ELF-1 (cell line): ENCODE measurements around the gene ELAVL3.
"Not testable (repeated sequence)": the region's sequence is repeated elsewhere in the genome, so short reads cannot be mapped to it uniquely, and the experiment has no call there.

Experiments
- DNase-seq: peaks from one replicate; pipeline ENCODE4 v3.0.0-alpha.2; 2016; ENCODE audit warnings: low read depth, low spot score

ELAVL3 gene

DNA sequence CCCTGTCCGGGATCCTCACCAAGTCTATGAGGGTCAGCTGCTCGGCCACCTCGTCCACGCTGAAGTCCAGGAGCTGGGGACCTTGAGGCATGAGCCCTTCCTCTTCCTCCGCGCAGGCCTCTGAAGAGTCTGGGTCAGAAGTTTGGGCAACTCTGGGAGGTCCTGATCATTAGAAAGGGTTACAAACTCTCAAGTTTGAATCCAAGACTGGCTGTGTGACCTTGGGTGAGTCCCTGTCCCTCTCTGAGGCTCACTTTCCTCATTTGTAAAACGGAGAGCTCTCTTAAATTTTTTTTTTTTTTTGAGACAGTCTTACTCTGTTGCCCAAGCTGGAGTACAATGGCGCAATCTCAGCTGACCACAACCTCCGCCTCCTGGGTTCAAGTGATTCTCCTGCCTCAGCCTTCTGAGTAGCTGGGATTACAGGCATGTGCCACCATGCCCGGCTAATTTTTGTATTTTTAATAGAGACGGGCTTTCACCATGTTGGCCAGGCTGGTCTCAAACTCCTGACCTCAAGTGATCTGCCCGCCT lies 74.1 kb downstream of the ELAVL3 start:
- not testable (repeated sequence) for DNase-seq

DNA sequence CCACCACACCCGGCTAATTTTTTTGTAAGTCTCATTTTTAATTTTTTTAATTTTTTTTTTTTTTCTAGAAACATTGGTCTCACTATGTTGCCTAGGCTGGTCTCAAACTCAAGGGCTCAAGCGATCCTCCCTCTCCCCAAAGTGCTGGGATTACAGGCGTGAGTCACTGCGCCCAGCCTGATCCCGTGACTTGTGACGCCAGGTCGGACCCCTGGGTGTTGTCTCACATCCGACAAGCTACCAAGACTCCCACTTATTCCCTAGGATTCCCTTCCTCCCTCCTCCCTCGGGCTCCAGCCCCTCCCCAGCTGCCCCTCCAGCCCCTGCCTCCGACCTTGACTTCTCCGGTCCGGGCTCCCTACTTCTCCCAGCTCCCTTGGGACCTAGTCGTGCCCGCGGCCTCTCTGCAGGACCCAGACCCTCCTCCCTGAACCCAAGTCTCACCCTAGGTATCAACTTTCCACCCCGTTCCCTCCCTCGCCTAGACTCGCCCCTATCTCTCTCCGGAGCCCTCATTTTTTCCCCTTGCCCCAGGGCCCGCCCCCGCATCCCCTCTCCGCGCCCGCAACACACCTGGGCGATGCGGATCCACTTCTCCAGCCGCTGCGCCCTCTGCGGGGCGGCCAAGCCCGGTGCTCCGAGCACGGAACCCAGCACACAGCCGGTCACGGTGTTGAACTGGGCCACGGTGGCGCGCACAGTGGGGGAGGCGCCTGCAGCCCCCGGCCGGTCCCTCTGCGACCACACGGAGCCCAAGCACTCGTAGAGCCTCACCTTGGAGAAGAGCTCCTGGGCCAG lies 74.8 kb downstream of the ELAVL3 start:
- peak; percentile 60 for DNase-seq

DNA sequence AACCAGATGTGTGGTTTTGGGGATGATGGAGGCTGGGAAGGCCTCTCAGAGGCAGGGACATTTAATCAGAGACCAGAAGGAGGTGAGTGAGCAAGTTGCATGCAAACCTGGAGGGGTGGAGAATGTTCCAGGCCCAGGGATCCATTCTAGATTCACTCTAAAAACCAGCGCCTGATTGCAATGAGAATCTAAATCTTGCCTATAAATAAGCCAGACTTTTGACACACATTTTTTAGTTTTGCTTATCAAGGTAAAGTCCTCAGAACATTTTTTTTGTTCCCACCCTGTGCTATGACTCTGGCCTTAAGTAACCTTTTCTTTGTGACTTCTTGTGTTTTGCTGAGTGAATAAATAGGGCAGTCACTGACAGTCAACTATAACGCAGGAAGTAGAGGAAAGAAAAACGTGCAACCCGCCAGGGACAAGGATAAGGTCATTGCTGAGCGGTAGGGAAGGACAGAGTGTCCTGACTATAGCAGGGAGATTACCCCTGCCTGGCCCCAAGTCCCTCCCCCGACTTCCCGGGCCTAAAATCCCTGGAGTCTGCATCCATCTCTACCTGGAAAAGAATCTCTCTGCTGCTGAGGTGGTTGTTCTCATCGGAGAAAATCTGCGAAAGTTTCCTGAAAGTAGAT lies 76.1 kb downstream of the ELAVL3 start:
- DNase-seq = no peak

DNA sequence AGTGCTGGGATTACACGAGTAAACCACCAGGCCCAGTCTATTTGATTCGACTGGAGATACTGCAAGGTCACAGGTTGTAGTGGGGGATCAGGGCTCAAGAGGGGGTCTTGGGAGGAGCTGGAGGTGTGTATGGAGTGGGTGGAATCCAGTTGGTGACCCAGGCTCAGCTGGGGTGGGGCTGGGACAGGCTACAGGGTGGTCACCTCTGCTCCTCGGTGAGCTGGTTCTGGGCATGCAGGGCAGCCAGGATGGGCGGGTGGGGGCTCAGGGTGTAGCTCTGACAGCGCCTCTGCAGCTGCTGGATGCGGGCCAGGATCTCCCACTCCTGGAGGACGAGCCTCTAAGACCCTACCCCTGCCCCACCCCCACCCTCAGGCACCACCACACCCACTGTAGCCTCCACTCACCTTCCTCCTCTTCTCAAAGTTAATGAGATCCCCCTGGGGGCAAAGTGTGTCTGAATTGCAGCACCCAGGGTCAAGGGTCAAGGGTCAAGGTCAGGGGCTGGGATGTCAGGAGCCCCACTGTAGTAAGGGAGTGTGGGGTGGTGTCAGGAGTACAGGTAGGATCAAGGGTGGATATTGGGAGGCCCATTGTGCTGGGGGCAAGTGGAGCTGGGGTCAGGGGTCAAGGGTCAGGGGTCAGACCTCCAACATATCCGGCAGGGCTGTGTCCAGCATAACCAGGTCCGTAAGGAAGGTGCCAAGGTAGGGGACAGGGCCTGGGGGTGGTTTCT lies 78.9 kb downstream of the ELAVL3 start:
- no peak for DNase-seq
